ENCODE data around the gene LAMP1.

The LAMP1 gene

DNA sequence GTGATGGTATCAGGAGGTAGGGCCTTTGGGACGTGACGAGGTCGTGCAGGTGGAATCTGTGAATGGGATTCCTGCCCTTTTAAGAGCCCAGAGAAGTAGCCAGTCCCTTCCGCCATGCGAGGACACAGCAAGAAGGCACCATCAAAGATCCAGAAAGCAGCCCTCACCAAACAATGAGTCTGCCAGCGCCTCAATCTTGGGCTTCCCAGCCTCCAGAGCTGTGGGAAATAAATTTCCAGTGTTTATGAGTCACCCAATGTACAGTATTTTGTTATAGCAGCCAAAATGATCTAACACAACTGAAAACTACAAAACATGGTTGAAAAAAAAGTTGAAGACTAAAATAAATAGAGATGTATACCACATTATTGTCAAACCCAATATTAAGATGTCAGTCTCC is 16.9 kb upstream of the LAMP1 start:
- H3K4me1 Mint-ChIP-seq (ENCODE audit: low read depth) = peaks cover 20% of the 10 kb centered on the region
- H3K27me3 Mint-ChIP-seq = peaks cover 61% of the 10 kb centered on the region
- H3K36me3 Mint-ChIP-seq (ENCODE audit: low read depth) = no peaks in the 10 kb centered on the region
- intact Hi-C loops (cut with micrococcal nuclease) = no loop called here
- peaks cover 6% of the 10 kb centered on the region for H3K9me3 Mint-ChIP-seq
- no peak overlapping the region for H3K27ac Mint-ChIP-seq
- H3K4me3 Mint-ChIP-seq = no peak overlapping the region

DNA sequence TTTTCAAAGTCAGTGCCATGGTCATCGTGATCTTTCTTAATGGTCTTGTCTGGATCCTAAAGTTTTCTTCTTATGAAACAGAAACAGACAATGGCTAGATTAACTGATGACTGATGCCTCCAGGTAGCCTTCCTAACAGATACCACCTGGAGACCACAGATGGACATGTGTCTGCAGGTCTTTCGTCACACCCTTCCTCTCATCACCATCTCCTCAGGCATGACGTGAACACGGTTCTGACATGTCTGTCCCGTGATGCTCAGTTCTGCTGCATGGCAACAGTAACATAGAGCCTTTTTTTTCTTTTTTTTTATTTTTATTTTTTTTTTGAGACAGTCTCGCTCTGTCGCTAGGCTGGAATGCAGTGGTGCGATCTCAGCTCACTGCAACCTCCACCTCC is 13.1 kb upstream of the LAMP1 start:
- intact Hi-C loops (cut with micrococcal nuclease) = loop anchor here (1.0 kb wide), 1 partner anchor 10 kb away; no protein-coding TSS in a partner anchor
- Mint-ChIP-seq H3K4me3 (no peak overlapping the region), H3K9me3 (peaks cover 10% of the 10 kb centered on the region), H3K27ac (no peak overlapping the region), H3K36me3 (ENCODE audit: low read depth) (no peaks in the 10 kb centered on the region), H3K27me3 (peaks cover 70% of the 10 kb centered on the region), H3K4me1 (ENCODE audit: low read depth) (peaks cover 8% of the 10 kb centered on the region)

DNA sequence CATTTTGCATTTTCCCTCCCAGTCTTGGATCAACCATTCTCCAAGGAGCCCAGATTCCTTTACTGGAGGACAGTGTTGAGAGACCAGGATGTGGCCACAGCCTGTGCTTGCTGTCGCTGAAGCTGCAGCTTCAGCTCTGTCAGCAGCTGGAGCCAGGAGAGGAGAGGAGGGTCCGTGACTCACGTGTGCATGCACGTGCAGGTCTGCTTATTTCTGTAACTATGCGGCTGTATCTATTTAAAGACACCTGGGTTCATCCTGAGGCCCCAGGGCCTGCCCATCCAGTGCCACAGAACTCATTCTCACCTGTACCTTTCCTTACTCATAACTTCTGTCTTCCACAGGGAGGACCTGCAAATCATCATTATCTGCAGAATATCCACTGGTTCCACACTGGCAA is 8.2 kb upstream of the LAMP1 start:
- Mint-ChIP-seq H3K4me1 (ENCODE audit: low read depth) (peaks cover 27% of the 10 kb centered on the region), H3K9me3 (peaks cover 9% of the 10 kb centered on the region), H3K36me3 (ENCODE audit: low read depth) (no peaks in the 10 kb centered on the region), H3K27ac (no peak overlapping the region), H3K27me3 (peaks cover 79% of the 10 kb centered on the region), H3K4me3 (no peak overlapping the region)
- intact Hi-C loops (cut with micrococcal nuclease) = no loop called here

DNA sequence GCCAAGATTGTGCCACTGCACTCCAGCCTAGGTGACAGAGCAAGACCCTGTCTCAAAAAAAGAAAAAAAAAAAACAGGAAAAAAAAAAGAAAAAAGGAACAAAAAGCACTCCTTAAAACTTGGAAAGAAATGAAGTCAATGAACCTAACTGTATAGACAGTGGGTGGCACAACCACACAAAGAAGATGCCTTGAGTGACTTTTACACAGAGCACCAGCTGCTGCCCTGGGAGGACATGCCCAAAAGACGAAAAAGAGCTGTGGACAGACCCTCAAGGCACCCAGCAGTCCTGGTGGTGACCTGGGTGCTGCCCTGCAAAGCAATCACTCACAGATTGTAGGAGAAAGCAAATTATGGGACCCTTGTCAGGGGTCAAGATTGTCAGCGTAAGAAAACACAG is 5.9 kb upstream of the LAMP1 start:
- no peak overlapping the region for H3K4me3 Mint-ChIP-seq
- H3K27me3 Mint-ChIP-seq = peaks cover 90% of the 10 kb centered on the region
- peaks cover 9% of the 10 kb centered on the region for H3K9me3 Mint-ChIP-seq
- no peak overlapping the region for H3K27ac Mint-ChIP-seq
- no peaks in the 10 kb centered on the region for H3K36me3 Mint-ChIP-seq (ENCODE audit: low read depth)
- peaks cover 26% of the 10 kb centered on the region for H3K4me1 Mint-ChIP-seq (ENCODE audit: low read depth)
- intact Hi-C loops (cut with micrococcal nuclease) = loop anchor here (10.0 kb wide), 1 partner anchor 136 kb away; the partner anchor contains the start of gene PROZ

DNA sequence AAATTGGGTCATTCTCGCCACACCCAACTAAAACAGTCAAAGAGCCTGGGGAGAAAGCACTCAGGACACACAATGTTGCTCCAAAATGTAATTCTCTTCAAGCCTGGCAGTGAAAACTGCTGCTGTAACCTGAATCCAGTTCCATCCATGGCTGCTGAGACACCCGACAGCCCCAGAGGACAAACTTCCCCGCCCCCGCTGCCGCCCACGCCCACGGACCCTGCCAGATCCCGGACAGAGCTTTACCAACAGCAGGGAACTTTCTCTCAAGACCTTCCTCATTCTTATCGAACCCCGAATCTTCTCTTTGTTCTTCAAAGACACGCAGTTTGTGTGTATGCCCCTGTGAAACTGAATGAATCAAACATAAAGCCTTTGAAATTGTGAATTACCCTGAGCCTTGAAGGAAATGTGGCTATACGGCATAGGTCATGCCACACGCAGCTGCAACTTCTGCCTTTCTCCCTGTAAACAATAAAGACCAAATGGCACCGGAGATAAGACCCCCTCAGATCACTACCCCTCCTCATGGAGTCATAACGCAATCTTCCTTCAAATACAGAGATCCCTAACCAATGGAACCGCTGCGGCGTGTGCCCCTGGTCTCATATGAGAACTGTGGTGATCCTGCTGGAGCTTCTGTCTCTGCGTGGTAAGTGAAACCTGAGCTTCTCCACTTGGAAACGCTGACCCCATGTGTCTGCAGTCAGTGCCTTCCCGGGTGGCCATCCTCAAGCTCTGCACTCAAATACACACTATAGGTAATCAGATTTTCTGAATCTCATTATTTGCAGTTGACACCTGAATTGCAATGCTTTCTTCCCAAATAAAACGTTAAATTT is 4.8 kb upstream of the LAMP1 start:
- Mint-ChIP-seq H3K36me3 (ENCODE audit: low read depth) (peaks cover 5% of the 10 kb centered on the region), H3K4me1 (ENCODE audit: low read depth) (peaks cover 35% of the 10 kb centered on the region), H3K4me3 (peak overlapping the region; percentile 66), H3K9me3 (peaks cover 9% of the 10 kb centered on the region), H3K27me3 (peaks cover 87% of the 10 kb centered on the region), H3K27ac (peak overlapping the region; percentile 69)
- intact Hi-C loops (cut with micrococcal nuclease) = loop anchor here (10.0 kb wide), 1 partner anchor 137 kb away; the partner anchor contains the start of gene PROZ

DNA sequence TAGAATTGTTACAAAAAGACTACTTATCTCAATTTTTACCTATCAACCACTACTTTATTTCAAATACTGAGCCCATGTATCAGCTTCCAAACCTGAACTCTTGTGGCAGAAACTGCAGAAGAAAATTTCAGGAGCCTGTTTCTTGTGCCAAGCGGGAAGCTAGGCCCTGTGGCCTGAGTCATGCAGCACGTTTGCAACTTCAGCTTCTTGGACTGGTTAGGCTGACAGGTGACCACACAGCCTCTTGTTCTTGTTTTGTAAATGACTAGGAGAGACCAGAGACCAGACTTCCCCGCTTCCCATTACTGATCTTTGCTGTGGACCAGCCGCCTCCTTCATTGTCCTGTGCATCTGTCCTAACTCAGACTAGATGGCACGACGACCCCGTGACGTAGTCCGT is 3.4 kb upstream of the LAMP1 start:
- peaks cover 14% of the 10 kb centered on the region for H3K36me3 Mint-ChIP-seq (ENCODE audit: low read depth)
- no peak overlapping the region for H3K4me3 Mint-ChIP-seq
- no peaks in the 10 kb centered on the region for H3K9me3 Mint-ChIP-seq
- peaks cover 80% of the 10 kb centered on the region for H3K27me3 Mint-ChIP-seq
- intact Hi-C loops (cut with micrococcal nuclease) = loop anchor here (10.0 kb wide), 1 partner anchor 139 kb away; the partner anchor contains the start of gene PROZ
- no peak overlapping the region for H3K27ac Mint-ChIP-seq
- H3K4me1 Mint-ChIP-seq (ENCODE audit: low read depth) = peaks cover 49% of the 10 kb centered on the region

DNA sequence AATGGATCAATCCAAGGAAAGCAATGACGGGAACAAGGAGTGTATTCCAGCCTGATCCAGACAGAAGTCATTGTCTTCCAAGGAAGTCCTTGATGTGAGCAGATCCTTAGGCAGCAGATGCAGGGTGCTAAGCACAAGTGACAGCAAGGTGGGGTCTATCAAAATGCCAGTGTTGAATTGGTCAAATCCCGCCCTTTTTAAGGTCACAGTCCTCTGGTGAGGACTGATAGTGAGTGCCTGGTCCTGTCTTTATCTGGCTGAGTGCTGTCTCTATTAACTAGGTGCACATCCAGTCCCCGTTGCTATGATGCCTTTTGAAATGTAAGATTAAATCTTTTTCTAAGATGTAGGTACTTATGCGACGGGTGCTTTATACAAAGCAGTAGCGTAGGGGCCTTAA is 1.3 kb upstream of the LAMP1 start:
- no peaks in the 10 kb centered on the region for H3K9me3 Mint-ChIP-seq
- H3K4me3 Mint-ChIP-seq = no peak overlapping the region
- intact Hi-C loops (cut with micrococcal nuclease) = loop anchor here (2.0 to 10.0 kb wide), 3 partner anchors 23 to 141 kb away; partner anchors contain the start of gene PROZ
- H3K4me1 Mint-ChIP-seq (ENCODE audit: low read depth) = peaks cover 63% of the 10 kb centered on the region
- H3K36me3 Mint-ChIP-seq (ENCODE audit: low read depth) = peaks cover 21% of the 10 kb centered on the region
- H3K27me3 Mint-ChIP-seq = peaks cover 60% of the 10 kb centered on the region
- no peak overlapping the region for H3K27ac Mint-ChIP-seq

DNA sequence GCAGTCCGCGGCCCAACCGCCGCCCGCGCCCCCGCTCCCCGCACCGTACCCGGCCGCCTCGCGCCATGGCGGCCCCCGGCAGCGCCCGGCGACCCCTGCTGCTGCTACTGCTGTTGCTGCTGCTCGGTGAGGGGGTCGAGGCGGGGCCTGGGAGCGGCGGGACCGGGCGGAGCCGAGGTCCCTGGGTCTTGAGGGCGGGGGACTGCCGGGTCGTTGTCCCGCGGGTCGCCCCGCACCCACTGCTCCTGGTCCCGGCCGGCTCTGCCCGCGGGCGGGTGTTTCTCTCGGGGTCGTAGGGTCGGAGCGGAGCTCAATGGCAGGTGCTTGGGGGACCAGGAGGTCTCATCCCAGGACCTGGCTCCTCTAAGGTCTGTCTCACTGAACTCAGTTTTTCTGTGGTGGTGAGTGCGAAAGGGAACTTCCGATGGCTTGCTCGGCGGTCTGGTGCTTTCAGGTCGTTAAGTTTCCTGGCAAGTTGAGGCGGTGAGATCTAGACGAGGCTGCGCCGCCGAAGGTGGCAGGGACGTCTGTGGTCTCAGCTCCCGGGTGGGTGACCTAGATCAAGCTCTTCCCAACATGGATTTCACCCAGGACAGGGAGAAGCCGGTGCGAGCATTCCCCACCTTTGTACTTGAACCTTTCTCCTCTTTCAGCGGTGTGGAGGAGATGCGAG is 467 bp downstream of the LAMP1 start:
- H3K4me3 Mint-ChIP-seq = peak overlapping the region; percentile 88
- no peaks in the 10 kb centered on the region for H3K9me3 Mint-ChIP-seq
- peaks cover 50% of the 10 kb centered on the region for H3K4me1 Mint-ChIP-seq (ENCODE audit: low read depth)
- peaks cover 22% of the 10 kb centered on the region for H3K36me3 Mint-ChIP-seq (ENCODE audit: low read depth)
- H3K27me3 Mint-ChIP-seq = peaks cover 43% of the 10 kb centered on the region
- peak overlapping the region; percentile 74 for H3K27ac Mint-ChIP-seq
- intact Hi-C loops (cut with micrococcal nuclease) = loop anchor here (2.0 to 10.0 kb wide), 3 partner anchors 25 to 143 kb away; partner anchors contain the start of gene PROZ

DNA sequence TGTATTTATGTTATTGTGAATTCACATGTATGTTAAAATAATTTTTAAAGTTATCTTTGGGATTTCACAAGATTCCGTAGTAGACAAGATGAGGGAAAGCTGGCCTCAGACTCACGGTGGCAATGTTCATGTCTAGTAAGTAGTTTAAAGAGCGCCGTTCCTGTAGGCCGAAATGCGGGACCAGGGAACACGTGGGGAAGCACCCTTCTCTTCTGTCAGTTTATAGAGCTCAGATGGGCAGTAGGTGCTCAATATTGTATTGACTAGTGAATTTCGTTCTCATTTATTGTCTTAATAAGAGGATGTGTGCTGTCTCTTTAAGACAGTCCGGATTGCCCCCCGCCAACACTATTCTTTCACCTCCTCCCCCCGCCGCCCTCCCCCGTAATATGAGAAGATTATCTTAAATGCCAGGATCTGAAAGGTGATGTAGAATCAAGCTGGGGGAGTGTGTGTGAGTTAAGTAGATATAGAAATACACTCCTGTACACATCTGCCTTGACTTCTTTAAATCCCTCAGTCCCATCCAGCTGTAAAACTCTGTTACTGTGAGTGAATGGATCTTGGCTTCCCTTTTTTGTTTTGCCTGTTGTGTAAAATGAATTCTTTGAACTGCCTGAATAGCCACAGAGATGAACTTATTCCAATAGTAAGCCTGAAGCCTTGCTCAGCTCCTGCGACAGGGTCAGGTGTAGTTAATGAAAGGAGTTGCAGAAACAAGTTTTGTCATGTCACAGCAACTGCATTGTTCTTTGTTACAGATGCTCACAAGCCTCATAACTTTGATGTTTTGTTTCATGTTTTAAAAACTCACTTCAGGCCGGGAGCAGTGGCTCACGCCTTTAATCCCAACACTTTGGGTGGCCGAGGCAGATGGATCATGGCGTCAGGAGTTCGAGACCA is 1.3 kb downstream of the LAMP1 start:
- intact Hi-C loops (cut with micrococcal nuclease) = loop anchor here (5.0 to 10.0 kb wide), 2 partner anchors 41 to 143 kb away; partner anchors contain the start of gene PROZ
- peak overlapping the region; percentile 88 for H3K4me3 Mint-ChIP-seq
- peaks cover 35% of the 10 kb centered on the region for H3K27me3 Mint-ChIP-seq
- H3K4me1 Mint-ChIP-seq (ENCODE audit: low read depth) = peaks cover 53% of the 10 kb centered on the region
- peak overlapping the region; percentile 74 for H3K27ac Mint-ChIP-seq
- H3K9me3 Mint-ChIP-seq = no peaks in the 10 kb centered on the region
- H3K36me3 Mint-ChIP-seq (ENCODE audit: low read depth) = peaks cover 30% of the 10 kb centered on the region

DNA sequence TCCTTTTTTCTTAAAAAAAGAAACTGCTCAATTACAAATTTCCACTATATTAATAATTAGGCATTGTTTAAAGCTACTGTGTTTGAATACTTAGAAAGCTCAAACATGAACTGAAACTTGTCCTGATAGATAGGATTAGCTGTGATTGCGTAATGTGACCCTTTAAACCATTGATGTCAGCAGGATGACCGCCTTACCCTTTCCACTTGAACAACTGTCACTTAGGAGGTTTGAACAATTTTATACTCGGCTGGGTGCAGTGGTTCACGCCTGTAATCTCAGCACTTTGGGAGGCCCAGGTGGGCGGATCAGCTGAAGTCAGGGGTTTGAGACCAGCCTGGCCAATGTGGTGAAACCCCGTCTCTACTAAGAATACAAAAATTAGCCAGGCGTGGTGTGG is 2.9 kb downstream of the LAMP1 start:
- Mint-ChIP-seq H3K36me3 (ENCODE audit: low read depth) (peaks cover 31% of the 10 kb centered on the region), H3K4me1 (ENCODE audit: low read depth) (peaks cover 43% of the 10 kb centered on the region), H3K27me3 (peaks cover 19% of the 10 kb centered on the region), H3K27ac (no peak overlapping the region), H3K9me3 (no peaks in the 10 kb centered on the region), H3K4me3 (peak overlapping the region; percentile 42)
- intact Hi-C loops (cut with micrococcal nuclease) = loop anchor here (5.0 to 10.0 kb wide), 2 partner anchors 43 to 145 kb away; partner anchors contain the start of gene PROZ

DNA sequence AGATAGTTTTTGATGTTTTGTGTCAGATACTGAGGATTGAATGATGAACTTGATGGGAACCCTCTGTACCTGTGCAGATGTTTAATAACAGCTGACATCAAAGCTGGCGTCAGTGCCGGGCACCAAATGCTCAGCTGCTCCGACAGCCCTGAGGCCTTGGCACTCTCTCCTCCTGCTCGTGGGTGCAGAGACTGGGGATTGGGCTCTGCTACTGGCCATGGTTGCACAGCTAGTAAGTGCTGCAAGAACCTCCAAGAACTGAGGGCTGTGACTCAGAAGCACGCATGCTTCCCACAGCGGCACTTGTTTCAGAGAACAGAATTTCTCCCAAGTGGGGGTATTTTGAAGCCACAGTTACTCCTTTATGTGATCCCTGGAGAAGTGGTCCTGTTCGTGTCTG is 5.9 kb downstream of the LAMP1 start:
- intact Hi-C loops (cut with micrococcal nuclease) = no loop called here
- Mint-ChIP-seq H3K4me3 (no peak overlapping the region), H3K36me3 (ENCODE audit: low read depth) (peaks cover 33% of the 10 kb centered on the region), H3K27me3 (peaks cover 3% of the 10 kb centered on the region), H3K4me1 (ENCODE audit: low read depth) (peaks cover 32% of the 10 kb centered on the region), H3K9me3 (no peaks in the 10 kb centered on the region), H3K27ac (no peak overlapping the region)

DNA sequence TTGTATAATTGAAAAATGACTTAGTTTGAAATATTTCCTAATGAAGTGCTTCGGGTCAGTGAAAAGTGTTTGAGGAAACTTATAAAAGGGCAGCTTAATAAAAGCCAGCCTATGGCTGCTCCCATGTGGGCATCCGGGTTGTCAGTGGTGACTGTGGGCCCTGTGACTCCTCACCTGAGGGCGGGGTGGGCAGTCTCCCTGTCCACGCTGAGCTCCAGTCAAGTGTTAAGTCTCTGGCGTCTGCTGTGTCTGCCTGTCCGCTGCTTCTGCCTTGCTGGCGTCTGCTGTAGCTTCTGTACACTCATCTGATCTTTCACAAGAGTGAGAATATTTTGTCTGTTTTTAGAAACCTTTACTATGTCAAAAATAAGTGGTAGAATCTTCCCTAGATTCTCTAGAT is 7.1 kb downstream of the LAMP1 start:
- peaks cover 31% of the 10 kb centered on the region for H3K36me3 Mint-ChIP-seq (ENCODE audit: low read depth)
- H3K9me3 Mint-ChIP-seq = no peaks in the 10 kb centered on the region
- H3K4me1 Mint-ChIP-seq (ENCODE audit: low read depth) = peaks cover 20% of the 10 kb centered on the region
- H3K4me3 Mint-ChIP-seq = no peak overlapping the region
- intact Hi-C loops (cut with micrococcal nuclease) = no loop called here
- H3K27ac Mint-ChIP-seq = no peak overlapping the region
- H3K27me3 Mint-ChIP-seq = no peaks in the 10 kb centered on the region

DNA sequence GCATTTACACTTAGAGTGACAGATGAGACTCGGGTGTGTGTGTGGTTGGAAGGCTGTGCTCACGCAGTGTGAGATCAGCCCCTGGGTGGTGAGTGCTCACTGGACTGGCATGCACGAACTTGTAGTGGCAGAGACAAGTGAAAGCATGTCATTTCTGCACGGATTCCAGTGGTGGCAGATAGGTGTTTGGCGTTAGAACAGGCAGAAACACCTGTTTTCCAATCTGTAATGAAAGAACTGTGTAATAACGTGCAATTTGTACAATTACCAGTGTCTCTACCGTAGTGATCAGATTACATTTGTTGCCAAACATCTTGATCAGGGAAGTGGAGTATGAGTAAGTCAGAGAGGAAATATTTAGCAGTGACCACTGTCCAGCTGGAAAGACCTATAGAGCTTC is 8.2 kb downstream of the LAMP1 start:
- Mint-ChIP-seq H3K4me1 (ENCODE audit: low read depth) (peaks cover 12% of the 10 kb centered on the region), H3K4me3 (no peak overlapping the region), H3K27ac (no peak overlapping the region), H3K36me3 (ENCODE audit: low read depth) (peaks cover 38% of the 10 kb centered on the region), H3K9me3 (no peaks in the 10 kb centered on the region), H3K27me3 (no peaks in the 10 kb centered on the region)
- intact Hi-C loops (cut with micrococcal nuclease) = no loop called here
